GM21515 (cell line): ENCODE data around the gene OR7G1.
"Not testable (repeated sequence)": the region's sequence is repeated elsewhere in the genome, so short reads cannot be mapped to it uniquely, and the experiment has no call there.

Source experiments
- ATAC-seq: cut with Tn5 transposase; IDR thresholded peaks from one replicate; pipeline ENCODE4 v1.9.1; 2021; ENCODE audit not compliant: unreplicated experiment

The OR7G1 gene

GRCh38 chr19:9078651-9079050 lies 36.9 kb downstream of the OR7G1 start:
- ATAC-seq = no peak

GRCh38 chr19:9076901-9077300 lies 38.7 kb downstream of the OR7G1 start:
- no peak for ATAC-seq

- no peak for ATAC-seq
Measured at GRCh38 chr19:9075064-9075949, 40.3 kb downstream of the OR7G1 start.

- no peak for ATAC-seq
Measured at GRCh38 chr19:9073806-9074205, 41.8 kb downstream of the OR7G1 start.

GRCh38 chr19:9071720-9072119 lies 43.8 kb downstream of the OR7G1 start:
- not testable (repeated sequence) for ATAC-seq

GRCh38 chr19:9070066-9070465 lies 45.5 kb downstream of the OR7G1 start:
- no peak for ATAC-seq

GRCh38 chr19:9065457-9066014 lies 50.0 kb downstream of the OR7G1 start:
- ATAC-seq = no peak
